DOHH2 (cell line): ENCODE results near the gene CALHM3.

ENCODE experiments used
- H3F3A ChIP-seq: fragments of 200-600 bp; sonication (generic), shearing (Covaris generic); 2 replicates; pipeline ENCODE4 v1.6.0; 2016; ENCODE audit warnings: antibody characterized with exemption, mild to moderate bottlenecking; ENCODE audit not compliant: control insufficient read depth, insufficient read depth
- H3K27ac ChIP-seq: fragments of 200-600 bp; sonication (generic); 2 replicates; pipeline ENCODE4 v1.5.1; 2014; ENCODE audit warnings: low read depth, mild to moderate bottlenecking, low read length, moderate library complexity
- H3K27me3 ChIP-seq: fragments of 200-600 bp; sonication (generic); 2 replicates; pipeline ENCODE4 v1.6.1; 2014; ENCODE audit warnings: mild to moderate bottlenecking, low read length, mixed read lengths; ENCODE audit not compliant: control insufficient read depth
- H3K36me3 ChIP-seq: fragments of 200-600 bp; sonication (generic); 2 replicates; pipeline ENCODE4 v1.6.1; 2014; ENCODE audit warnings: mild to moderate bottlenecking, low read length, moderate library complexity, mixed read lengths; ENCODE audit not compliant: control insufficient read depth
- H3K4me1 ChIP-seq: fragments of 200-600 bp; sonication (generic); 2 replicates; pipeline ENCODE4 v1.6.1; 2014; ENCODE audit warnings: mild to moderate bottlenecking, low read length, mixed read lengths; ENCODE audit not compliant: control insufficient read depth
- H3K4me2 ChIP-seq: fragments of 200-600 bp; sonication (generic); 2 replicates; pipeline ENCODE4 v1.6.0; 2014; ENCODE audit warnings: mild to moderate bottlenecking, low read length, moderate library complexity
- H3K4me3 ChIP-seq: fragments of 200-600 bp; sonication (generic); 2 replicates; pipeline ENCODE4 v1.5.1; 2014; ENCODE audit warnings: mild to moderate bottlenecking, low read length, mixed read lengths
- H3K79me2 ChIP-seq: fragments of 200-600 bp; sonication (generic); 2 replicates; pipeline ENCODE4 v1.6.1; 2014; ENCODE audit warnings: mild to moderate bottlenecking, low read length, mixed read lengths; ENCODE audit not compliant: control insufficient read depth
- H3K9me2 ChIP-seq: fragments of 200-600 bp; sonication (generic); replicated peaks from 2 replicates; pipeline ENCODE4 v1.6.1; 2014; ENCODE audit warnings: mild to moderate bottlenecking, low read length, mixed read lengths; ENCODE audit not compliant: control insufficient read depth
- H3K9me3 ChIP-seq: fragments of 200-600 bp; sonication (generic); 2 replicates; pipeline ENCODE4 v1.6.1; 2014; ENCODE audit warnings: antibody characterized with exemption, low read length, mixed read lengths; ENCODE audit not compliant: control insufficient read depth, insufficient read depth
- H4K20me1 ChIP-seq: fragments of 200-600 bp; sonication (generic); 2 replicates; pipeline ENCODE4 v1.6.0; 2014; ENCODE audit warnings: low read depth, mild to moderate bottlenecking, antibody characterized with exemption, low read length, moderate library complexity; ENCODE audit not compliant: control insufficient read depth, insufficient read depth
- EZH2phosphoT487 ChIP-seq: fragments of 200-600 bp; sonication (generic); IDR thresholded peaks from 2 replicates; pipeline ENCODE4 v1.6.1; 2017; ENCODE audit warnings: borderline replicate concordance, mild to moderate bottlenecking, antibody characterized with exemption, low read length, moderate library complexity, mixed read lengths
- TF ChIP-seq, protein P1 (sequence below): fragments of 200-600 bp; sonication (generic); IDR thresholded peaks from one replicate; pipeline ENCODE4 v1.5.1; 2014; ENCODE audit warnings: antibody characterized with exemption, mild to moderate bottlenecking, low read depth, low read length; ENCODE audit not compliant: poor library complexity, severe bottlenecking

CALHM3 gene

GRCh38 chr10:103445366-103445765, 33.7 kb downstream of the CALHM3 start:
- Histone ChIP-seq H3K27ac (no peak overlapping the region), H3K4me2 (no peak overlapping the region), H3K36me3 (peaks cover 85% of the 10 kb centered on the region), H3K4me3 (no peak overlapping the region), H3K9me3 (no peaks in the 10 kb centered on the region), H3K4me1 (no peaks in the 10 kb centered on the region), H3F3A (no peaks in the 10 kb centered on the region), H3K79me2 (no peaks in the 10 kb centered on the region), H3K9me2 (no peaks in the 10 kb centered on the region), H4K20me1 (no peaks in the 10 kb centered on the region), H3K27me3 (no peaks in the 10 kb centered on the region)
- no peak for TF ChIP-seq EZH2phosphoT487
- TF ChIP-seq, protein P1, sequence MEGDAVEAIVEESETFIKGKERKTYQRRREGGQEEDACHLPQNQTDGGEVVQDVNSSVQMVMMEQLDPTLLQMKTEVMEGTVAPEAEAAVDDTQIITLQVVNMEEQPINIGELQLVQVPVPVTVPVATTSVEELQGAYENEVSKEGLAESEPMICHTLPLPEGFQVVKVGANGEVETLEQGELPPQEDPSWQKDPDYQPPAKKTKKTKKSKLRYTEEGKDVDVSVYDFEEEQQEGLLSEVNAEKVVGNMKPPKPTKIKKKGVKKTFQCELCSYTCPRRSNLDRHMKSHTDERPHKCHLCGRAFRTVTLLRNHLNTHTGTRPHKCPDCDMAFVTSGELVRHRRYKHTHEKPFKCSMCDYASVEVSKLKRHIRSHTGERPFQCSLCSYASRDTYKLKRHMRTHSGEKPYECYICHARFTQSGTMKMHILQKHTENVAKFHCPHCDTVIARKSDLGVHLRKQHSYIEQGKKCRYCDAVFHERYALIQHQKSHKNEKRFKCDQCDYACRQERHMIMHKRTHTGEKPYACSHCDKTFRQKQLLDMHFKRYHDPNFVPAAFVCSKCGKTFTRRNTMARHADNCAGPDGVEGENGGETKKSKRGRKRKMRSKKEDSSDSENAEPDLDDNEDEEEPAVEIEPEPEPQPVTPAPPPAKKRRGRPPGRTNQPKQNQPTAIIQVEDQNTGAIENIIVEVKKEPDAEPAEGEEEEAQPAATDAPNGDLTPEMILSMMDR = no peak

DNA sequence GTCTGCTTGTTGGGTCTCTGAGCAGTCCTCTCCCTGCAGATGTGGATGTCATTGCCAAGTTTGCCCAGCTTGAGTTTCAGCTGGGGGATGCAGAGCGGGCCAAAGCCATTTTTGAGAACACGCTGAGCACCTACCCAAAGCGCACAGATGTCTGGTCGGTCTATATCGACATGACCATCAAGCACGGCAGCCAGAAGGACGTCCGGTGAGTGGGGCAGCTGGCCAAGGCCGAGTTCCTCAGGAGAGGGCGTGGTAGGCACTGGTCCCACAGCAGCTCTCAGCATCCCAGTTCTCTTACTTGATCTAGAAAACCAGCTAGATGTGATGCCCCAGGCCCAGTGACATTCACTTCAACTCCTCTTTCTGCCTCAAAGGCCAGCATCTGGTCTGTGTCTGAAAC, 34.6 kb downstream of the CALHM3 start:
- Histone ChIP-seq H3K79me2 (no peaks in the 10 kb centered on the region), H3K4me2 (no peak overlapping the region), H3K27ac (no peak overlapping the region), H3K9me2 (no peaks in the 10 kb centered on the region), H4K20me1 (no peaks in the 10 kb centered on the region), H3K4me1 (no peaks in the 10 kb centered on the region), H3F3A (no peaks in the 10 kb centered on the region), H3K27me3 (no peaks in the 10 kb centered on the region), H3K36me3 (peaks cover 93% of the 10 kb centered on the region), H3K4me3 (no peak overlapping the region), H3K9me3 (no peaks in the 10 kb centered on the region)
- TF ChIP-seq, protein P1 = no peak
- no peak for TF ChIP-seq EZH2phosphoT487

GRCh38 chr10:103443475-103444185, 35.4 kb downstream of the CALHM3 start:
- Histone ChIP-seq H3K36me3 (peaks cover 92% of the 10 kb centered on the region), H3K4me2 (no peak overlapping the region), H3K79me2 (no peaks in the 10 kb centered on the region), H3K27ac (no peak overlapping the region), H3K9me2 (no peaks in the 10 kb centered on the region), H3F3A (no peaks in the 10 kb centered on the region), H4K20me1 (no peaks in the 10 kb centered on the region), H3K27me3 (no peaks in the 10 kb centered on the region), H3K9me3 (no peaks in the 10 kb centered on the region), H3K4me3 (no peak overlapping the region), H3K4me1 (no peaks in the 10 kb centered on the region)
- TF ChIP-seq, protein P1 = no peak
- TF ChIP-seq EZH2phosphoT487 = no peak
